Stomach (tissue), 9 donors: ENCODE results near the gene FOXI2. TPM values are rescaled to one million over a fixed set of nuclear protein-coding genes. Genes with fewer than 3 reads are reported as not detected.

Experiments used
- DNase-seq, 2 donors: peaks; one replicate each; pipeline versions ENCODE4 v3.0.0 to v3.0.0-alpha.2; 2013 to 2019
- H3K27ac ChIP-seq, 5 donors: fragments of 200-600 bp in 4 of 5; sonication (generic) in 4 of 5; one replicate each; pipeline ENCODE4 v1.5.1; 2013 to 2019; ENCODE audit warnings: mild to moderate bottlenecking in 1 of 5, moderate library complexity in 1 of 5
- H3K27me3 ChIP-seq, 3 donors: fragments of 200-600 bp; sonication (generic); one replicate each; pipeline ENCODE4 v1.5.1; 2017 to 2019; ENCODE audit warnings: mixed run types in 1 of 3
- H3K36me3 ChIP-seq, 4 donors: fragments of 200-600 bp; sonication (generic); 1 replicate in 3 of 4; 2 replicates in 1 of 4; pipeline ENCODE4 v1.5.1; 2016 to 2019
- H3K4me1 ChIP-seq, 4 donors: fragments of 200-600 bp; sonication (generic); one replicate each; pipeline ENCODE4 v1.5.1; 2016 to 2019
- H3K4me3 ChIP-seq, 4 donors: fragments of 200-600 bp; sonication (generic) in 3 of 4; one replicate each; pipeline ENCODE4 v1.5.1; 2016 to 2019; ENCODE audit warnings: mild to moderate bottlenecking in 1 of 4
- H3K9me3 ChIP-seq, 4 donors: fragments of 200-600 bp; sonication (generic); one replicate each; pipeline ENCODE4 v1.5.1; 2016 to 2019
- EP300 ChIP-seq: sonication (generic); formaldehyde crosslinking; IDR thresholded peaks from one replicate; pipeline ENCODE4 v1.6.1; 2017; ENCODE audit warnings: antibody characterized with exemption
- POLR2A ChIP-seq, 4 donors: fragments of 450-650 bp; IDR thresholded peaks; one replicate each; pipeline ENCODE4 v1.6.1; 2016; ENCODE audit warnings: antibody characterized with exemption in 4 of 4, control low read depth in 2 of 4, mild to moderate bottlenecking in 1 of 4, moderate library complexity in 1 of 4
- POLR2AphosphoS5 ChIP-seq, 3 donors: sonication (generic); formaldehyde crosslinking; IDR thresholded peaks; one replicate each; pipeline ENCODE4 v1.6.1; 2016; ENCODE audit warnings: antibody characterized with exemption in 3 of 3
- WGBS, 5 donors: extraction: QIAGEN DNeasy Blood & Tissue Kit in 3 of 5; methylation state at CpG; one replicate each; pipeline versions ENCODE4 v1.1.5 to v1.1.7; 2013 to 2018; 5-methylcytosine and 5-hydroxymethylcytosine counted together
- intact Hi-C: fragments of 100-400 bp; cut with DNase I; formaldehyde crosslinking; loops from one replicate; pipeline ENCODE4 v1.15.1; 2023; ENCODE audit warnings: low total_unique reads
- polyA plus RNA-seq, 3 donors: library from polyadenylated mRNA; stranded (reverse); fragments of 200-250 nt; gene quantifications; one replicate each; pipeline ENCODE4 v1.2.3, GENCODE V29; 2013
- total RNA-seq, 5 donors: library from RNA; depleted of rRNA; stranded (reverse); fragments of >200 nt; gene quantifications; one replicate each; pipeline versions ENCODE4 v1.1.0 to v1.2.3, GENCODE V29; 2014 to 2016
- TF ChIP-seq, protein P1 (sequence below), 7 experiments: fragments of 450-650 bp in 4 of 7; fragments of 200-600 bp in 3 of 7; sonication (generic) in 3 of 7; IDR thresholded peaks; one replicate each; pipeline ENCODE4 v1.5.1; 2016 to 2019; ENCODE audit warnings: antibody characterized with exemption in 7 of 7, control low read depth in 2 of 7, mild to moderate bottlenecking in 1 of 7
- donor health status: healthy with polysubstance abuse.
- donor health status: Bipolar disorder and iron deficiency.
- donor health status: healthy.

Gene FOXI2
- total and polyA plus RNA-seq, 8 donors = 0.06 to 0.43 (median 0.15) TPM; not detected in 3

DNA sequence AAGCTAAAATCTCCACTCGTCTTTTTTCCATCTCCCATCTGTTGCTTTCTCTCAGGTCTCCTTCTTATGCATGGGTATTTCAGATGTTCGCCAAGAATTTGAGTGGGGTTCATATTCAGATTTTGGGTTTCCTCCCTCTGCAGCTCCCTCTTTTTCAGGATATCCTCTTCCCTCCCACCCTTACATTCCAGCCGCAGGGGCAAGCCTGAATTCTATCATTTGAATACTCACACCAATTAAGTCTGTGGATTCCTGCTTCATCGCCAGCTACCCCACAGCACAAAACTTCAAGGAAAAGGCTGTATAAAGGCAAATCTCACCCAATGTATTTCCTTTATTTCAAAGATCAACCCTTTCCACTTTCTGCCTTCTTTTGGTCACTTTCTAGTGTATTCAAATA is 41.6 kb upstream of the FOXI2 start:
- TF ChIP-seq, protein P1, sequence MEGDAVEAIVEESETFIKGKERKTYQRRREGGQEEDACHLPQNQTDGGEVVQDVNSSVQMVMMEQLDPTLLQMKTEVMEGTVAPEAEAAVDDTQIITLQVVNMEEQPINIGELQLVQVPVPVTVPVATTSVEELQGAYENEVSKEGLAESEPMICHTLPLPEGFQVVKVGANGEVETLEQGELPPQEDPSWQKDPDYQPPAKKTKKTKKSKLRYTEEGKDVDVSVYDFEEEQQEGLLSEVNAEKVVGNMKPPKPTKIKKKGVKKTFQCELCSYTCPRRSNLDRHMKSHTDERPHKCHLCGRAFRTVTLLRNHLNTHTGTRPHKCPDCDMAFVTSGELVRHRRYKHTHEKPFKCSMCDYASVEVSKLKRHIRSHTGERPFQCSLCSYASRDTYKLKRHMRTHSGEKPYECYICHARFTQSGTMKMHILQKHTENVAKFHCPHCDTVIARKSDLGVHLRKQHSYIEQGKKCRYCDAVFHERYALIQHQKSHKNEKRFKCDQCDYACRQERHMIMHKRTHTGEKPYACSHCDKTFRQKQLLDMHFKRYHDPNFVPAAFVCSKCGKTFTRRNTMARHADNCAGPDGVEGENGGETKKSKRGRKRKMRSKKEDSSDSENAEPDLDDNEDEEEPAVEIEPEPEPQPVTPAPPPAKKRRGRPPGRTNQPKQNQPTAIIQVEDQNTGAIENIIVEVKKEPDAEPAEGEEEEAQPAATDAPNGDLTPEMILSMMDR (IDR thresholded peaks at IDR 0.05) = no peak
- TF ChIP-seq EP300 (no peak), POLR2A (IDR thresholded peaks at IDR 0.05) (no peak), POLR2AphosphoS5 (IDR thresholded peaks at IDR 0.05) (no peak)
- intact Hi-C loops = no loop called here
- DNase-seq = no peak
- Histone ChIP-seq H3K4me3 (no peak overlapping the region), H3K9me3 (peaks cover 0 to 4% (median 0%) of the 10 kb centered on the region in 4 donors), H3K27me3 (peaks cover 0 to 8% (median 0%) of the 10 kb centered on the region in 3 donors), H3K4me1 (no peaks in the 10 kb centered on the region), H3K27ac (no peak overlapping the region), H3K36me3 (no peaks in the 10 kb centered on the region)
- WGBS, 5 donors = 52 to 57% (median 55%) methylated on average over 4 of the region's 4 CpGs

DNA sequence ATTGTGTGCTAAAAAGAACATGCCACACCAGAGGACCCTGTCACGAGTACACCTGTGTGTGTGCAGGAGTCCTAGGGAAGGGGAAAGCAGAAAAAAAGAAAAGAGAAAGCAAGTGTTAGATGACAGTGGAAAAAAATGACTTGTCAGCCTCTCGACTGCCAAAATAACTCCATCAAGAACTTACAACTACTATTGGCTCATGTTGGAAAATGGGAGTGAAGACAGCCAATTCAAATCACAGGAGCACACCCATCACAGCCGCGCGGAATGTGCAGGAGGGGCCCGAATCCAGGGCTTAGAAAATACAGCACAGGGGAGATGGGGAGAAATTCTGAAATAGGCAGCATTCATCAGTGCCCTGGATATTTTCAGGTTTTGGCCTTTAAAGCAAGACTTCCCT is 38.1 kb upstream of the FOXI2 start:
- TF ChIP-seq POLR2A (IDR thresholded peaks at IDR 0.05) (no peak), POLR2AphosphoS5 (IDR thresholded peaks at IDR 0.05) (no peak), EP300 (no peak)
- TF ChIP-seq, protein P1 (IDR thresholded peaks at IDR 0.05) = no peak
- H3K36me3 ChIP-seq = no peaks in the 10 kb centered on the region
- intact Hi-C loops = no loop called here
- no peaks in the 10 kb centered on the region for H3K4me1 ChIP-seq
- H3K27ac ChIP-seq = no peak overlapping the region
- peaks cover 0 to 28% (median 0%) of the 10 kb centered on the region in 3 donors for H3K27me3 ChIP-seq
- DNase-seq = no peak
- WGBS, 5 donors = 61 to 81% (median 79%) methylated on average over 6 of the region's 6 CpGs
- no peak overlapping the region for H3K4me3 ChIP-seq
- H3K9me3 ChIP-seq = peaks cover 0 to 5% (median 2%) of the 10 kb centered on the region in 4 donors

DNA sequence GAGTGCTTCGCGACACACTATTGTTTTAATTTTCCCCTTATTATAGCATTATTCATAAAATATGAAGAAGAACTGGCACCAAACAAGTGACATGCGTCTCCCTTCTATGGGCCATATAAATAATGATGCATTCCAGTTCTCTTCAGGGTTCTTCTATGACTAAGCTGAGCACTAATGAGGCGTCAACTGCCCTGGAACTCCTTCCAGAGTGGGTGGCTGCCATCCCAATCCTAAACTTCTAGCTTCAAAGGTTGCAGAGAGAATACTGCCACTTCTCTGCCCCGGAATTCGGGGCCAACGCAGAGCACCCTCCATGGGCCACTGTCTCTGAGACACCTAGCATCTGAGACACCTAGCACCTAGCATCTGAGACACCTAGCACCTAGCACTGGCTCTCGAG is 37.7 kb upstream of the FOXI2 start:
- peaks cover 0 to 28% (median 0%) of the 10 kb centered on the region in 3 donors for H3K27me3 ChIP-seq

DNA sequence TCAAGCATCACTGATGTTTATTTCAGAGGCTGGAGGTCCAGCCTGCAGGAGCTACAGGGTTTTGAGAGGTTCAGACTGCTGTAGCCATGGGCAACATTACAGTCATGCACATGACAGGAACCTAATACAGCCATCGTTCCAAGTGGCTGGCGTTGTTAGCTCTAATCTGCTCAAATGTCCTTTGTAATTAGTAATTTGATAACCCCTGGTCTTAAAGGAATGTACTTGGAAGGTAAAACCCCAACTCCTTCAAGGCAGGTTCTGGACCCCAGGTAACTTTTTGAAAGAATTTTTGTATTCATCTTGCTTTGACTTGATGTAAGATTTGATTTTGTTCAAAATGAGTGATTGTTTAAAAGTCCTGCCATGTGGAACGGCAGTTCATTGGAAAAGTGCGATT is 34.7 kb upstream of the FOXI2 start:
- intact Hi-C loops = no loop called here
- Histone ChIP-seq H3K27me3 (peaks cover 0 to 19% (median 0%) of the 10 kb centered on the region in 3 donors), H3K9me3 (peaks cover 0 to 13% (median 0%) of the 10 kb centered on the region in 4 donors), H3K4me1 (no peaks in the 10 kb centered on the region), H3K36me3 (no peaks in the 10 kb centered on the region), H3K4me3 (no peak overlapping the region), H3K27ac (no peak overlapping the region)
- 37 to 49% (median 45%) methylated on average over 4 of the region's 4 CpGs for WGBS, 5 donors
- TF ChIP-seq EP300 = no peak
- no peak for TF ChIP-seq POLR2AphosphoS5 (IDR thresholded peaks at IDR 0.05)
- TF ChIP-seq, protein P1 (IDR thresholded peaks at IDR 0.05) = no peak
- no peak for TF ChIP-seq POLR2A (IDR thresholded peaks at IDR 0.05)
- DNase-seq = no peak

More for the DNA sequence above, 37.7 kb upstream of the FOXI2 start:
- Histone ChIP-seq H3K36me3 (no peaks in the 10 kb centered on the region), H3K4me1 (no peaks in the 10 kb centered on the region), H3K9me3 (peaks cover 0 to 9% (median 2%) of the 10 kb centered on the region in 4 donors), H3K27ac (no peak overlapping the region), H3K4me3 (no peak overlapping the region)
- intact Hi-C loops = no loop called here
- WGBS, 5 donors = 69 to 78% (median 75%) methylated on average over 8 of the region's 8 CpGs
- no peak for TF ChIP-seq EP300
- no peak for TF ChIP-seq POLR2A (IDR thresholded peaks at IDR 0.05)
- TF ChIP-seq POLR2AphosphoS5 (IDR thresholded peaks at IDR 0.05) = no peak
- TF ChIP-seq, protein P1 (IDR thresholded peaks at IDR 0.05) = no peak
- no peak for DNase-seq
